ENCODE results near the gene ZDHHC15.

GRCh38 chrX:75369721-75370120 is 153.1 kb downstream of the ZDHHC15 start:
- no peak for TF ChIP-seq GATA3 (IDR thresholded peaks at IDR 0.05; ENCODE audit: low read depth, low read length)
- TF ChIP-seq GATA2 (IDR thresholded peaks at IDR 0.05; ENCODE audit: low read depth, low read length): no peak

Data from SH-SY5Y (cell line).